Activated CD4-positive, alpha-beta T cell treated with anti-CD3 and anti-CD28 coated beads for 4 hours (primary cell): ENCODE measurements around the gene PPFIBP2.
"Not testable (repeated sequence)": the region's sequence is repeated elsewhere in the genome, so short reads cannot be mapped to it uniquely, and the experiment has no call there.

ENCODE experiments used
- DNase-seq, 2 donors: peaks; one replicate each; pipeline ENCODE4 v3.0.0-alpha.2; 2020

The PPFIBP2 gene

DNA sequence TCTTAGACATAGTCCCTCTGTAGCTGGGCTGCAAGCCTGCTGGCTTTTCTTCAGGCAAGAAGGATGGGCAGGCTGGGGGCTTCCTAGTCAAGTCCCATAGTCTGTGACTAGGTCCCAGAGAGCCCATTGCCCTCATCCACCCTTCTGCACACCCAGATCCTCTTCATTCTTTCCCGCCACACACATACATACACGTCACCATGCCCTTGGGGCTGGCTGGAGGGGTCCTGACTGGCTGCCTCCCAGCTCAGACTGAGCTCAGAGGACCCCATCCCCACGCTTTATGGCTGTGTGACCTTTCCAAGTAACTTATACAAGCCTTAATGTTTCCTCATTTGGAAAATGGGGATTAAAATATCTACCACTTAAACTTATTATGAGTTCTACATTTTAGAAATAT lies 13.5 kb upstream of the PPFIBP2 start:
- DNase-seq: no peak

DNA sequence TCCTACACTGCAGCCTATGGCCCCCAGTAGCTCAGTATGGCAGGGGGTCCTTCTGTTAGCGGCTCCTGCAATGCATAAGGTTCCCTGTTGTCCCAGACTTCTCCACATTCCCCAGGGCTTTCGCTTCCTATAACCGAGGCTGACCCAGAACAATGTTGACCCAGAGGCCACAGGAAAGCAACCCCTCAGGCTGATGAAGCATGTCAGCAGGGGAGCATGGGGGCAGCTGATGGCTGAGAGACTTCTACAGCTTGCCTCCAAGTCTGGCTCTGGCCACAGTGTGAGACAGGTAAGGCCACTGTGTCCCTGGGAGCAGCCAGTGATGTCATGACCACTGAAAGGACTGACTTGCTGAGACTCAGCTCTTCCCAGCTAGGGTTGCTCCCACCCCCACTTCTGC lies 12.5 kb upstream of the PPFIBP2 start:
- no peak for DNase-seq

DNA sequence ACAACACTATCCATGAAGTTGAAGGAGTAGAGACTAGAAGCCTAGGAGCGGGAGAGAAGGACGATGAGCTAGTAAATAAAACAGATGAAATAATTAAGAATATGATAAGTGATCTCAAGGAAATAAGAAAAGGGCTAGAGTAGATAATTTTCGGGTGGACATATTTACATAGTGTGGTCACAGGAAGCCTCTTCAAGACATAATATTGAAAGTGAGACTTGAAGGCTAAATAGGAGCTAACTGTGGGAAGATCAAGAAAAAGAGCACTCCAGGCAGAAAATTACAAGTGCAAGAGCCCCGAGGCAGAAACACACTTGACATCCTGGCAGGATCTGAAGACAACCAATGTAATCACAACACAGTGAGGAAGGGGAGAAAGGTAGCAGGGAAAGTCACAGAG lies 11.9 kb upstream of the PPFIBP2 start:
- no peak for DNase-seq

DNA sequence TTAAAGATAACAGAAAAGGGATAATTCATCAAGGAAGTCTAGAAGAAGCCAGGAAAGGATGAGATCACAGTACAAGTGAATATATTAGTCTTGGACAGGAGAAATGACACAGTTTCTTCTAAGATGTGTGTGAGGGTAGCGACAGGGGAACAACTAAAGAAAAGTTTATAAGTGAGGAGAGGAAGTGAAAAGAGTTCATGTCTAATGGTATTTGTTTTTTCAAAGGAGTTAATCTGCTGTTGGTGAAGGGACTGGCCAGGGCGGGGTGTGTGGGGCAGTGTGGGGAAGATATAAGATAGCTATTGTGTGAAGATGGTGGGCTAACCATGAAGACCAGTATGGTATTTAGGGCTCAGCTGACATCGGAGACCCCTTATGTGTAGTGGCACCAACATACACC lies 7.6 kb upstream of the PPFIBP2 start:
- DNase-seq: no peak

DNA sequence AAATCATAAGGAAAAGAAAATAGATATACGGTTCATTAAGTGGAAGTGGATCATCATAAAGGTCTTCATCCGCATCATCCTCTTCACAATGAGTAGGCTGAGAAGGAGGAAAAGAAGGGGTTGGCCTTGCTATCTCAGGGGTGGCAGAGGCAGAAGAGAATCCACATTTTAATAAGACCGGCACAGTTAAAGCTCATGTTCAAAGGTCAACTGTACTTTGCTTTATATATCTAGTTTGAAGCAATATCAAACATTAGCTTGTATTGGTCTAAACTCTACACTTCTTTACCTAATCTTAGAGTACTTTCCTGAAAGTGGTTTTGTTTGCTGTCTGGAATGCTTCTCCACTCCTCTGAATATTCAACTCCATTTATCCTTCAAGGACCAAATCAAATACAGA lies 5.7 kb upstream of the PPFIBP2 start:
- no peak for DNase-seq

DNA sequence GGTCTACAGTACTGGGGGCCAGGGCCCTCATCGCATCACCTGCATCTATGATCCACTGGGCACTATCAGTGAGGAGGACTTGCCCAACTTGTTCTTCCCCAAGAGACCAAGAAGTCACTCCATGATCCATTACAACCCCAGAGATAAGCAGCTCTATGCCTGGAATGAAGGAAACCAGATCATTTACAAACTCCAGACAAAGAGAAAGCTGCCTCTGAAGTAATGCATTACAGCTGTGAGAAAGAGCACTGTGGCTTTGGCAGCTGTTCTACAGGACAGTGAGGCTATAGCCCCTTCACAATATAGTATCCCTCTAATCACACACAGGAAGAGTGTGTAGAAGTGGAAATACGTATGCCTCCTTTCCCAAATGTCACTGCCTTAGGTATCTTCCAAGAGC lies 3.8 kb upstream of the PPFIBP2 start:
- DNase-seq: no peak

DNA sequence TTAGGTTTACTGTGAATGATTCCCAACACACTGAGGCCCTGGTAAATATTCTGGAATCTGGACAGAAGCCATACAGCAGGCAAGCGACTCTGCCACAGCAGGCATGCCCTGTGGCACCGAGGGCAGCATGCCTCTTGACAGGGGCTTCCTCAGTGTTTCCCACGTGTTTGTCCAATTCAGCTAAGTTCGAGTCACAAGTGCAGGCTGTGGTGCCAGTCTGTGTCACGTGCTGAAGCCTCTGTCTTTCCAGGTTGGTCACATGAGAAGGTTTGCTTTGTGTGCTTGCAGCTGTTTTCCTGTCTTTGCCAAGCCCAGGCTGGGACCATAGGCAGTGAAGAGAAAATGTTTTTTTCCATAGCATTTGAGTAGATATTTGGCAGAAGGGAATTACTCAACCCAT lies 2.4 kb upstream of the PPFIBP2 start:
- DNase-seq: no peak

DNA sequence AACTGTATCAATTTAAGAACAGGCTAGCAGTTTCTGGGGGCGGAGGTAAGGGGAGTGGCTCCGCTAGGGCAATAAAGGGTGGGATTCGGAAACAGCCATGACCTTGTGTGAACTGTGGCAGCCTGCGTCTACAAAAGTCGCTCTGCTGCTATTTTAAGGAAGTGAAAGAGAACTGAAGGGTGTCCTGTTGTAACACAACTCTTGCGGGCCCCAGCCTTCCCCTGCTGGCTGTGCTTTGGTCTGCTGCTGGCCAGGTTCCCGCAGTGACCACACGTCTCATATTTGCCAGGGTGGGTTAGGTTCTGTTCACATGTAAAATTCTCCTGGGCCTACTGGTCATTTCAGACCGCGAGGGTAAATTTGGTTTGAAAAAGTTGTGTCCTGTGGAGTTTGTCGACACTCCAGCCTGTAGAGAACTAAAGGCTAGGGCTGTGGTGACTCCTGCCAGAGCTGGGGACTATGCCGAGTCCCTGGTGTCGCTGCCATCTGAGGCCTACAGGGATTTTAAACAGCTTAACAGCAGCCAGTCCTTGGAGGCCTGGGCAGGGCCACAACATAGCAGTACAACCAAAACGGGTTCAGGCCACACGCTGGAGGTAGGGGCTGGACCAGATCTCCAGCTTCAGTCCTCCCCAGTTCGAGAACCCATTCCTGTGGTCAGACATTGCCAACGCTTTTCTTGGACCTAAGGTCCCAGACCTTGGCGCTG lies 1.1 kb upstream of the PPFIBP2 start:
- peak in 1 of 2 donors; percentile 14 for DNase-seq

DNA sequence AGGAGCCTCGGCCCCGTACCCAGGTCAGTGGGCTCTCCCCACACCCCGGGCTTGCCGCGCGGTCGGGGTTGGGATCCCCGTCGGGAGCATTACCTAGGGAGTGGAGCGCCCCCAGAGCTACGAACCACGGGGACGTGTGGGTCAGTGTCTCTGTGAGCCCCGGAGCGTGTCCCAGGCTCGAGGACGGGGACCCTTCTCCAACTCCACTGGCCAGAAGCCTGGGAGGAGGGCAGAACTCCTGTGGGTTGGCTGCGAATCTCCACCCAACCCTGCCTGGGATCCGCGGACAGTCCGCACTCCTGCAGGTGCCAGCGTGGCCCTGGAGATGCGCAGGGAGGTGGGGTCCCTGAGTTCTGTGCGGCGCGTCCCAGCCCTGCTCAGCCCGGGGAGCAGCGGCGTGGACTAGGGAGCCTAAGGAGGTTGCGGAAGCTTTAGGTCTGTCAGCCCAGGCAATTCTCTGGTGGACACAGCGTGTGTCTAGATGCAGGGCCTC lies 346 bp downstream of the PPFIBP2 start:
- no peak for DNase-seq

DNA sequence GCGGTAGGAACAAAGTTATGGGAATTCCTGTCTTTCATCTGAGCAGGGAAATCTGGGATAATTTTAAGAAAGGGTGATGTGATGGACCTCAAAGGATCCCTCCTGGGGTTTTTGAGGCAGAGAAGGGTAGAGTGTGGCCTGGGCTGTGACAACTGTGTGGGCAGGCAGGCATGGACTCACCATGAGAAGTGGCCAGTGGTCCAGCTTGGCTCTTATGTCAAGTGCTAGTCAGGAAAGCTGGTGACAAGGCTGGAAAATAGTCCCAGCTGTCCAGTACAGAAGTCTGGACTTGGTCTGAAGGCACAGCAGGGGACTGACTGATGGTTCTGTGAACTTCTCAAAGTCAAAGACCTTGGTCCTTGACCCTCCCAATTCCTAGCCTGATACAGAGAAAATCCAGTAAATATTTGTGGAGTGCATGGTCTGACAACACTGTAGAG lies 1.7 kb downstream of the PPFIBP2 start:
- no peak for DNase-seq

DNA sequence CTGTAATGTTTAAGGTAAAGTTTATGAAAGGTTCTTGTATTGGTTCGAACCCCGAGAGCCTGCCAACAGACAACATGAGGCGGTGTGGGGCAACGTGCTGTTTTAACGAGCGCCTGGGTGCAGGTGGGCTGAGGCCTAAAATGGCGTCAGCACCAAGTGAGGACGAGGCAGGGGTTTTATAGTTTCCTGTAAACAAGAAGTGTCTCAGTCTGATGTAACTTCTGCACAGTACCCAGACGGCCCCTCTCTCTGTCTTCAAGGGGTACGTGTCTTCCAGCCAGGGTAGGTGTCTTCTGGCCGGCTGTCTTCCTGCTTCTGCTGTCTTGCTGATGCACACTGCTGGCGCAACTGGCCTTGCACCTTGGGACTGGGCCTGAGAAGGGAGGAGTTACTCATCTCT lies 2.7 kb downstream of the PPFIBP2 start:
- no peak for DNase-seq

DNA sequence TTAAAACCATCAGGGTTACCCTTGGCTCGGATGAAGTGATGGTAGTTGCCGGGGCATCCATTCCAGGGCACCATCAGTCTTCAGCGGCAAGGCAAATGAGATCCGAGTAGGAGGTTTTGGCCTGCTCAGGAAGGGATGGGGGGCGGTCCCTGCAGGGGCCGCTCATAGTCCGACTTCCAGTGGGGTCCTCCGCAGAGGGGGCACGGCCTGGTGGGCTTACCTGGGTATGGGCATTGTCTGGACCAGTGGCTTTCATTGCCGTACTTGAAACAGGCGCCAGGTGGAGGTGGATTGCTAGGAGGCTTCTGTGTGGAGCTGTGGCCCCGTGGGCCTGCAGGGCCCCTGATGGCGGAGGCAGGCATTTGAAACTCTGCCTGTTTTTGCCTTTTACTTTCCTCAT lies 3.9 kb downstream of the PPFIBP2 start:
- DNase-seq: not testable (repeated sequence)

DNA sequence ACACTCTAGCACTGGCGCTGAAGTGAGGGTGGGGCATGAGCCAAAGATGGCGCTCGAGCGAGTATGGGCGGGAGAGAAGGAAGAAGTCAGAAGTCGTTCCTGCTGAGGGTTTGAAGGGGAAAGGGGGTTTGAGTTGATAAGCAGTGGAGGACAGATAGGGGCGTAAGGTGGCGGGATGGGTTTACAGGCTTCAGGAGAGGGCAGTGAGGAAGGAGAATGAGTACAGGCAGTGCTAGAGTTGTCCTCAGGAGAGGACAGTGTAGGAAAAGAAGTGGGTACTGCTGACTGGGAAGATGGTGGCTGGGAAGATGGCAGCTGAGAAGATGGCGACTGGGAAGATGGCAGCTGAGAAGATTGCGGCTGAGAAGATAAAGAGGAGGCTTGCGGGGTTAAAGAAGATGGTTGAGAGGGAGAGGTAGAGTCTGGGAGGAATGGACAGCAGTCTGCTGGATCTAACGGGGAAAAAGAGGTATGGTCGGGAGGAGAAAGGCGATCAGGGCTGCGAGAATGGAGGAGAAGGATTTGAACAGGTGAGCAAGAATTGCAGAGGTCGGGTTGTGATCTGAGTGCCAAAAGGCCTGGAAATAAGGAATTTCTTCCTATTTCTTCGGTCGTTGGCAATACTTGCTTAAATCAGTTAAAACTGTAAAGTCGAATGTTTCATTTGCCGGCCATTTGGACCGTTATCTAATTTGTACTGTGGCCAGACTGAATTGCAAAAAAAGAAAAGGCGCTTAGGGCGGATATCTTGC lies 5.2 kb downstream of the PPFIBP2 start:
- DNase-seq: no peak

DNA sequence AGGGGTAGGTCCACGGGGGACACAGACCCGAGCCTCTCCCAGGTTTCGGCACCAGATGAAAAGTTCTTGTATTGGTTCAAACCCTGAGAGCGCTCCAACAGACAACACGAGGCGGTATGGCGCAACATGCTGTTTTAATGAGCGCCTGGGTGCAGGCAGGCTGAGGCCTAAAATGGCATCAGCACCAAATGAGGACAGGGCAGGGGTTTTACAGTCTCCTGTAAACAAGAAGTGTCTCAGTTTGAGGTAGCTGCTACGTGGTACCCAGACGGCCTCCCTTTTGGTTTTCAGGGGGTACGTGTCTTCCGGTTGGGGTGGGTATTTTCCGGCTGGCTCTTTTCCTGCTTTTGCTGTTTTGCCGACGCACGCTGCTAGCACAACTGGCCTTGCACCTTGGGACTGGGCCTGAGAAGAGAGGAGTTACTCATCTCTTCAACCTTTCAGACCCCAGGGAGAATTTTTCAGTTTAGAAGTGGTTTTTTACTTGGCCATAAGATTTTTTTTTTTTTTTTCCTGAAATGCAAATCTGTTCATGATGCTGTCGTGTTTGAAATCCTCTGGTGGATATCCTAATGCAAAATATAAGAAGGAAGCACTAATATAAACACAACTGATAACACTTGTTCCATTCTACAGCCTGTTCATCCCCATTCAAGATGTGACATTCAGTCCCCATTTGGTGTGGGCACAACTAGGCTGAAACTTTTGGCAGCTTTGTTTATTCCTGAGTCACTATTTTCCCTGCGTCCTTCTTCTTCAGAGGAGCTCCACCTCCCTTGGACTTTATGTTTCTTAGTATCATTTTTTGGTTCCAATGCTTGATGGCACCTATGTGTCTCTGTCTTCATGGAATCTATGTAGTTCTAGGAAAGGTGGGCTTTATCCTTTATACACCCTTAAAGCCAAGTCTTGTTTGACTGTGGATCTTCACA lies 6.5 kb downstream of the PPFIBP2 start:
- no peak for DNase-seq

DNA sequence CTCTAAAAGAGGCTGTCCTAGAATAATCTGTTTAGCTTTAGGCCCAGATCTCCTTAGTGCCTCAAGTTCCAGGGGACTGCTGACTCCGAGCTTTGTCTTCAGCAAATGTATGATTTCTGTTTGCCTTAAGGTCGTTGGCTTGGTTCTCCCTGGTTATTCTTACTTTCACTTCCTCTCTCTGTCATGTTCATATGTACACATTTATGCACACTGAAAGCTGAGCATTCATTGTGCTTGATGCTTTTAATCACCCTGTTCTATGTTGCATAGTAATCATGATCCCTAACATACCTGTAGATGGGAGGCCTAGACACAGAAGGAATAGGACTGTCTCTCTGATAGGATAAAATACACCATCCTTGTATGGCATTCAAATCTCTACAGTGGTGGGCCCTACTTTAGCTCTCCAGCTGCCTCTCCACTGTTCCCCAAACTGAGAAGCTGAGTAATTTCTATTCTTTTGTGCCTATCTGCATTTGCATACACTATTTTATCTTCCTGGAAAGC lies 7.2 kb downstream of the PPFIBP2 start:
- DNase-seq: no peak

DNA sequence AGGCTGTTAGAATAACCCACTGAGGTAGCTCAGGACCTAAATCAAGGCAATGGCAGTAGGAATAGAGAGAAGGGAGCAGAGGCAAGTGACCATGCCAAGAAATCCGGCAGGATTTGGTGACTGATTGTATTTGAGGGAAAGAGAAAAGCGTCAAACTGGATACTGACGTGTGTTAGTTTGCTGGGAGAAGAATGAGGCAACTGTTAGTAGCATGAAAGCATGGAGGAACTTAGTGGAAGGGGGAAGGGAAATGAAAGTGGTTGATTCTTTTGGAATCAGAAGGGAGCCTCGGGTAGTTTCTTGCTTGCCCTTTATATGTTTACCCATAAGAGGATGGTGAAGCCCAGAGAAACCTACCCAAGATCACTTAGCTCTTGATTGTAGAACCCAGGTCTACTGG lies 8.3 kb downstream of the PPFIBP2 start:
- no peak for DNase-seq

DNA sequence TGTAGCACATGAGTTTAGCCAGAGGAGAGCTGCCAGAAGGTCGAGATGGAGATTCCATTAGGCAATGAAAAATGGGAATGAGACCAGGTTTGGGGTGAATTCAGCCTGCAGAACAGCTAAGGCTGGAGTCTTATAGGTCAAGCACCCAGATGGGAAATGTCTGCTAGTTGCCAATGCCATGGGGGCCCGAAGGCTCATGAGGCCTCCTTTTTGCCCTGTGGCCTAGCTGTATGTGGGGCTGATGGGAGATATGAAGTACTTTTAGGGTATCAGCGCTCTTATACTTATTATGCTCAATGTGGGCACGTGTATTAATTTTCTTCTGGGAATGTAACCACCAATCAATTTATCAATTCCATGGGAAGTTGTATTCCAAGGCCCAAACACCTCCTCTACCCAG lies 8.7 kb downstream of the PPFIBP2 start:
- no peak for DNase-seq

DNA sequence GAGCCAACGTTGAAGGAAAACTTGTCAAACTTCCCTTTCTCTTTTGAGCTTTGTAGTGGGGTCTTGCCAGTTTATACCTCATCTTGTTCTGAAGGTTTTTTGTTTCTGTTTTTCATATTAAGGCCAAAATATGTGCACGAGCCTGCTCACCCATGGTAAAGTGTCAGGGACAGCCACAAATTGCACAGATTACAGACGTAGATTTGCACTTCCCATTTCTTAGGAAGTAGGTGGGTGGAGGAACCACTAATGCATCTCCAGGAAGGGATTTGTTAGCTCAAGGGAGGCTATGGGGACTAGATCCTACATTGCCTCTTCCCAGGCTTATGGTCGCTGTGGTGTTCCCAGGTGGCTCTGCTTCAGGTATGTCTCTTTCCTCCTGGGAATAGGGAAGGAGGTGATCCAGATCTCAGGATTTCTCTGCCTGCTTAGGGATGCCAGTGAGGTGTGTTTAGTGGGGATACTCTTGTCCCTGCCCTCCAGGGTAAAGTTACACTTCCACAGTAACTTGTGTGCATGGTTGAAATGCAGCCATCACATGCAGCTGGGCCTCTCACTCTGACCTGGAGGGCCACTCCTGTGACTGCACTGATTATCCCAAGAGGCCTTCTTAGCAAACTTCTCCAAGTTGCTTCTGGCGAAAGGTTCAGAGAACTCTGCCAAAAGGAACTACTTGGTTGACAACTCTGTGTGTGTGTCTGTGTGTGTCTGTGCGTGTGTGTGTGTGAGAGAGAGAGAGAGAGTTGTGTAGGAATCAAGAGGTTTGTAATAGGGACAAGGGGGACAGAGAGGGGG lies 9.8 kb downstream of the PPFIBP2 start:
- DNase-seq: no peak

DNA sequence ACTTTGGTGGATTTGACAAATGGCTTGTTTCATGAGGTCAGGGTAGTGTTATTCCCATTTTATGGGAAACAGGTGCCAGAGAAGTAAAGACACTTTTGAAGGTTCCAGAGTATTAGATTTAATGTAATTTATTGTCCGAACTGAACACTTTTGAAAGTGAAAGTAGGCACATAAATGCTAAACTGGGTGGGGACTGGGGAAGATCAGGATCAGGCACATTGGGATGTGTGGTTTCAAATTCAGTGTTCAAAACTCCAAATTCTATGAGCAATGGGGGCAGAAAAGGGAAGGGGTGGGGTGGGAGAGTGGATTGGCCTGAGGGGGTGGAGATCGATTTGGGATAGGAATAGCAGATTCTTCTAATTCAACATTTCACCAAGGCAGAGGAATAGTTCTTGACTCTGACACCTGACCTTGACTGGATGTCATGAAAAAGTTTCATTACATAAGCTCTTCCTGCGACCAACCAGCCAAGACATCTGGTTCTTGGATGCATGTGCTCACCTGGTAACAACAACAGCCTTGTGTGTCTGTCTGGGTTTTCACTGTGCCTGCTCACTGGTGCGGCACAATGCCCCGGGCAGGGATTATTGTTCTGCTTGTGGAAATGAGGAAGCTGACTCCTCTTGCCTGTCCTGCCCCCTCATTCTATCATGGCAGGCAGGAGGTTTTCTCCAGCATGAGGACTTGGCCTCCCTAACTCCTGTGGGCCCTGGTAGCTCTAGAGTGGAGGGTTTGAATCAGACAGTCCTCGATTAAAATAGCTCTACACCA lies 10.8 kb downstream of the PPFIBP2 start:
- DNase-seq: no peak

DNA sequence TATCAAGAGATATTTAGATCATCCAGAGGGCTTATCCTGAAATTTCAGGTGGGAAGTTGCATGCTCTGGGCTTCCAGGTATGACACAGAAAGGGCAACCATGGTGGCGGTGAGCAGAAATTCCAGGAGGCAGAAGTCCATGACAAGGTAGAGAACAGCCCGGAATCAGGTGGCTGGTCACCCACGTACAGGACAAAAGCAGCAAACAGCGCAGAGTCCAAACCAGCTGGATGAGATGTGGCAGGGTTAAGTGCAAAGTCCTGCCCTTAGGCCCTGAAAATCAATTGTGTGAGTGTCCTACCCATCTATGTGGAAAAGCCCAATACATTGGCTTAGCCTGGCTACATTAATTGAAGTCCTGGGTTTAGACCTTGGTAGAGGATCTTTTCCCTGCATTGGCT lies 11.6 kb downstream of the PPFIBP2 start:
- no peak for DNase-seq

DNA sequence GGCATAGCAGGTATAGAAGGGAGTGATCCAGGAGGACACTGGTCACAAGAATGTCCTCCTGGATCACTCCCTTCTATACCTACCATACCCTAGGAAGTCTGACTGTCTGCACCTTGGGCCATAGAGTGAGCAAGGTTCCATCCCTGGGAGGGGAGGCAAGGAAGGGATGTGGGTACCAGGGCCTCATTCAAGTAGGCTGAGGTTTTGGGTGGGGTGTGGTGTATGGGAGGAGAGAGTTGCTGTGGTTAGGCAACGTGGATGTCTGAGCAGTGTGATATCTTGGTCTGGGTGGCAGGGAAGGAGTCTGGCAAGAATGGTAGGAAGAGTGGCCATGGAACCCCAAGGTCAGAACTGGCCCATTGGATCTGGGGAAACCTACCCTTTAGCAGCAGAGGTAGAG lies 13.2 kb downstream of the PPFIBP2 start:
- DNase-seq: peak in 1 of 2 donors; percentile 12
